ENCODE data around the gene ENHO.

ENHO gene

DNA sequence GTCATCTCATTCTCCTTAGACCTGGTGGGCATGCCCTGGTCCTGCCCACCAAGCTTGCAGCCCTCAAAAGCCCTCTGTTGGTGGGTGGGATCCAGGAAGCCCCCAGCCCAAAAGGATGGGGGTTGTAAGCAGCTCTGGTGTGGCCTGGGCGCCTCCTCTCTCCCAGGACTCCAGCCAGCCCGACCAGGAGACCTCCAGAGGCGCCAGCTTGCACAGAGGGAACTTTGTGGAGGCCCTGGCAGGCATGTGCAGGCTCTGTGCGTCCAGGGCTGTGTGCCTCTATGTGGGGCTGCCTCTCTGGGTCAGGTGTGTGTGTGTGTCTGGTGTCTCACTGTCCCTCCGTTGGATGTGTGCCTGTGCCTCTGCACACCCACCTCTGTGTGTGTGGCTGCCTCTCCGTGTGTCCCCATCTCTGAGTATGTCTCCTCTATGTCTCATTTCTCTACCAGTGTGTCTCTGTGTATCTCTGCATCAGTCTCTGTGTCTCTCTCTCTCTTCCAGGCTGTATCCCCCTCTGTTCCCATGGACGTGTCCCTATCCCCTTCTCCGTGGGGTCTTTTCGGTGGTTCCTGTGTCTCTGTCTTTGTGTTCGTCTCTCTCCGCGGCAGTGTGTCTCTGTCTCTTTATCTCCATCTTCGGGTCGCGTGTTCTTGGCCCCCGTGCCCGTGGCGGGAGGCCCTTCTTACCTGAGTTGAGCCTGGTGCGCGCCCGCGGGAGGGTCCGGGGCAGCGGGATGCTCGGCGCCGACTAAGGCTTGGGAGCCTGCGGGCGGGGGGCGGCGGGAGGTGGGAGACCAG lies 501 bp downstream of the ENHO start:
- no peak for DNase-seq

DNA sequence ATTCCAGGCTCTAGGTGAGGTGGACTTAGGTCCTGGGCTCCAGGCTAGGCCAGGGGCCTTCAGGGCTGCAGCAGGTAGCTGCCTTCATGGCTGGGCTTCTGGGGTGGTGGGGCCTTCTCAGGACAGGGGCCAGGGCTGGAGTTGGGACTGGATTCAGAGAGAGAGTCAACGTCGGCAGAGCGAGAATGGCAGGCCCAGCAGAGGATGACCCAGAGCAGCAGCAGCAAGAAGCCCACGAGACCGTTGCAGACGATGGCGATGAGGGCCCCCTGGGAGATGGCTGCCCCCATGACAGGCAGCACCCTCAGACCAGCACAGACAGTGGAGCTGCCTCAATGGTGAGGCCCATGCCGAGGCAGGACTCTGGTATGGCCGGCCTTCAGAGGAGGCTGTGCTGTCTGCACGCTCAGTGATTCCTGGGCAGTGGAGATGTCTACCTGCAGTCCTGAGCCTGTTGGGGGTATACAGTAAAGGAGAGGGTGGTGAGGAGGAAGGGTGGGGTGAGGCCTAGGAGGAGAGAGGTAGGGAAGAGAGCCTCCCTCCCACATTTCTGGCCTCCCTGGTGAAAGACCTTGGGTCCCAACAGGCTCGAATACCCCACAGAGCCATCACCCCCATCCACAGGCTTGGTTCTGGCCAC lies 1.3 kb downstream of the ENHO start:
- no peak for DNase-seq

DNA sequence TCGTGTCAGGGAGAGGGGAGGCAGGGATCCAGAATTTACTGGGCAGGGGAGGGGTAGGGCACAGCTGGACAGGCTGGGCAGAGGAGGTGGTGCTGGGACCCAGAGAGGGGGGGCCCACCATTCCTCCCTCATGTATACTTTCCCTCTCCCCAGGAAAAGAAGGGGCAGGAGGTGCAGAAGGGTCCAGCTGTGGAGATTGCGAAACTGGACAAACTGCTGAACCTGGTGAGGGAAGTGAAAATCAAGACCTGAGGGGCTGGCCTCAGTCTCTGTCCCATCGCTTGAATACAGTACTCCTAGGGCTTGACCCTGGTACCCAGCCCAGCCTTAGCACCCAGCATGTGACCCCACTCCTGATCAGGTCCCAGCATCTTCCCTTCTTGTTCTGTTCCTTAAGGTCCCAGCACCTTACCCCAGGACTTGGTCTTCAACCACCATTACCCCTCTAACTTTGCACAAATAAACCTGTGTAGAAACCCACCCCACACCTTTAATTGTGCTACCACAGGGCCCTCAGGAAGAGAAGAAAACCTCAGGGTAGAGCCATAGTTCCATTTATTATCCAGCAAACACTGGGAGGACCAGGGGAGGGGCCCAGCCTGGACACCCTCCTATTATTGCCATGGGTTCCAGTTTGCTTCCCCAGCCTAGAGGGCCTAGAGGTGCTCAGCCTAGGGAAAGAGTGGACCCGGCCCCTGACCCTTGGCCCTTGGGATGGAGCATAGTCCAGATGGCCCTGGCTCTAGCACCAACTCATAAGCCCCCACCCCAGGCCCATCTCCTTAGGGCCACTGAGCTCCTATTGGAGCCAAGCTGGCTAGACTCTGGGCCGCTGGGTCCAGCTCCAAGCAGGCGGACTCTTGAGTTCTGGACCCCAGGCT lies 2.0 kb downstream of the ENHO start:
- no peak for DNase-seq

DNA sequence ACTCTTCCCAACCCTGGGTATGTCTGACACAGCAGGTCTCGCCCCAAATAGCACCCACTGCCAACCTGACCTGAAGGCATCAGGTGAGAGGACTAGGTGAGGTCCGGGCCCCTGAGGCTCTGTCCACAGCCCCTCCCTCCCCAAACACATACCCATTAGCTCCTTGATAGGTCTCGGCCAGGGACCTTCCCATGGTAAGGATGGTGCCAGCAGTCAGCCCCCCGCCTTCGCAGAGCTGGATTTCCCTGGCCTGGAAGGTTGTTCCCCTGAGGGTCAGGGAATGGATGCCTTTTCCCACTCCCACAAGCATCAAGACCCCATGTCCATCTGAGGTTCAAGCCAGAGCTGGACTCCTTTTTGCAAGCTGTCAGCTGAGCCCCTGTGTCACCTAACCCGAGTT lies 2.7 kb downstream of the ENHO start:
- DNase-seq, result no peak

DNA sequence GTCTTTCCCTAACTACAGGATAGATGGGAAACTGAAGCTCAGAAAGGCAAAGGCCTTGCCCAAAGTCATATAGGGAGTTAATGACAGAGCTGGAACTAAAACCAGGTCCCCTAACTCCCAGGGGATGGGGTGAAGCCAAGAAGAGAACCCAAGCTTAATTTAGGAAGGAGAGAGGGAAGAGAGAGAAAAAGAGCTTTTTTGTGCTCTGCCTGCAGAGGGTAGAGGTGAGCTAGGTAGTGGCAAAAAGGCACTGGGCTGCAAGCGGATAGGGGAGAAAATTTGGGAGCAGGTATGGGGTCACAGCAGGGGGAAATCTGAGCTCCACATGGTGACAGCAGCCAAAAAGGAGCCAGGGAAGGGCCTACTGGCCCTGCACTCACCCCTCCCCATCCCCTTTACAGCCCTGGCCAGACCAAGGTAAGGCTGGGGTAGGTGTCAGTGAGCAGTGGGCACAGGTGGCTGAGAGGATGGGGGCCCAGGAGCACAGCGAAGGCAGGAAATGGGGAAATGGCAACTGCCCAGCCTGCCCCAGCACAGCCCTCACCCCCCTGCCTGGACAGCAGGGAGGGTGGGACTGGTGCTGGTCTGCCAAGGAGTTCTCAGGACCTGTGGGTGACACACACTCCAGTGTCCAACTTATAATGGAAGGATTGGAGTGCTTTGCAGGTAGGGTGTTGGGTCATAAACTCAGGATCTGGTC lies 3.3 kb downstream of the ENHO start:
- DNase-seq, result no peak

DNA sequence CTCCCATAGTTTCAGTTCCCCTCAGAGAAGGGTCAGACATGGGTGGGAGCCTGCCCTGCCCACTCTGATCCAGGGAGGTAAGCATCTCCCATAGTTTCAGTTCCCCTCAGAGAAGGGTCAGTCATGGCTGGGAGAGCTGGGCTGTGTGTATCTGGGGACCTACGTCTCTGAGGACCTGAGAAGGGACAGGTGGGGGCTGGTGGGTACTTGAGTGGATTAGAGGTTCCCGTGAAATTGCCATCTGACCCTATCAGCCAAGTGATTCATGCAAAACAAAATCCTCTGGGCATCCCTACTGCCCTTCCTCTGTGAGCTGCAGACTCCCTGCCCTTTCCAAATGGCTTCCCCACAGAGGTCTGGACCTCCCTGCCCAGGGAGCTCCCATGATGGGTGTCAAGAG lies 3.9 kb downstream of the ENHO start:
- DNase-seq, result no peak

DNA sequence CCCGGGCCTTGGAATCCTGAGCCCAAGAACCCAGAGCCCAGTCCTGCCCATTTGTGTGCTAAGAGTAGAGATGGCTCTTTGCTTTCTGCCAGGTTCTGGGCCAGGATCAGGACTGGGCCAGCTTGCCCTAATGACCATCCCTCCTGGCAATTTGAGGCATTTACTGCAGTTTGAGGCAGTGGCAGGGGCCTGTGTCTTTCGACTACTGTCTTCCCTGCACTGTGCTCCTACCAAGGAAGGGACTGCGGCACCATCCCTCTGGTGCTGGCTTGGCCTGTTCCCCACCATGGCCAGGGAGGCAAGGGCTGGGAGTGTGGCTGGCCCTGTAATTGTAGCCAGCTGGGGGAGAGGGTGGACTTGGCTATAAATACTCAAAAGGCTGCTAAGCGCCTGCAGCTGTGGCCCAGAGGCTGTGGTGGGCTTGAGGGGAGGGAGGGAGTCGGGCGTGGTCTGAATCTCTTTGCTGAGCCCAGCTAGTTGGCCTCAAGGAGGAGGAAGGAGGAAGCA lies 4.6 kb downstream of the ENHO start:
- DNase-seq, result no peak

DNA sequence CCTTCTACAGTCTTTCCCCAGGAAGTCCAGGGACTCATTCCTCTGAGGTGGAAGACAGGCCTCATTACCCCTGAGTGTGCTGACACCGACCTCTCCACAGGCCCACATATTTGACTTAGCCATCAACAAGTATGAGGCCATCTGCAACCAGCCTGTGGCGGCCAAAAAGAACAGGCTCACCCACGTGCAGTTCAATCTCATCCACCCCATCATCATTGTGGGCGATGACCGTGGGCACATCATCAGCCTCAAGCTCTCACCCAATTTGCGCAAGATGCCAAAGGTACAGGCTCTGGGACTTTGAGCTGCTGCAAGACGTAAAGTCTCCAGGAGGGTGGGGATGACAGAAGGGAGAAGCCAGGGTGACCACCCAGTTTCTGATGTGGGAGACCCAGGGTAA lies 5.6 kb downstream of the ENHO start:
- DNase-seq, result no peak

DNA sequence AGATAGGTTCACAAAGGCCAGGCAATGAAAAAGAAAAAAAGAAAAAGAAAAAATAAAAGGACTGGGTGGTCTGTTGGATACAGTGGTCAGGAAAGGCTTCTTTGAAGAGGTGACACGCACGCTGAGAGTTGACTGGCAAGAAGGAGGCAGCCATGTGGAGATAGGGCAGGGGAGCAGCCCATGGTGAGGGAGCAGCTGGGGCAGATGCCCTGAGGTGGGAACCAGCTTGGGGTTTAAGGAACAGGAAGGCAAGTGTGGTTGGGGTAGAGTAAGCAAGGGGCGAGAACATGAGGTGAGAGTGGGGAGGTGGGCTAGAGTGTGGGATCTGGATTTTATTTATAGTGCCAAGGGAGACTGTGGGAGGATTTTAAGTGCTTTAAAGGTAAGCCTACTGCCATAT lies 6.8 kb downstream of the ENHO start:
- DNase-seq, result no peak

DNA sequence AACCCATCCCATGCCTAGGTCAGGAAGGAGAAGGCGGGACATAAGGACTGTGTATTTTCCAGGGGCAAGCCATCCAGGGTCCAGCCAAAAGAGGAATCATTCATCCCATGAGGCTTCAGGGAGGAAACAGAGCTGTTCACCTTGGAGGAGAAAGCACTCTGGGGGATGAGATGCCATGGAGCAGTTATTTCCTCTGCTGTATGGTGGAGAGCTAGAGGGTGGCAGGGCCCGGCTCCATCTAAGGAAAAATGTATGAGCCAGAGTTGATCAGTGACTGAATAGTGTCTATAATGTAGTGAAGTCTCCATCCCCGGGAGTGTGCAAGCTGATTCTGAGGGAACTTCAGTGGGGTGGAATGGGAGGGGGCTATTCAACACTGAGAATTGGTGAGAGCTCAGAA lies 8.0 kb downstream of the ENHO start:
- DNase-seq, result no peak

DNA sequence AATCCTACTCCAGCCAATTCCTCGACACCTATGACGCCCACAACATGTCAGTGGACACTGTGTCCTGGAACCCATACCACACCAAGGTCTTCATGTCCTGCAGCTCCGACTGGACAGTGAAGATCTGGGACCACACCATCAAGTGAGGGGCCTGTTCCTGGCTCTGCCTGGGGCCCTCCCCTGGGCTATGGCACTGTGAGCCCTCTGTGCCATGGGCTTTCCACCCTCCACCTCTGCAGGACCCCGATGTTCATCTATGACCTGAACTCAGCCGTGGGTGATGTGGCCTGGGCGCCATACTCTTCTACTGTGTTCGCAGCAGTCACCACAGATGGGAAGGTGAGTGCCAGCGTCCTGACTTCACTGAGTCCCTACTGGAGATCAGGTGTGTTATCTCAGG lies 8.4 kb downstream of the ENHO start:
- DNase-seq, result no peak

DNA sequence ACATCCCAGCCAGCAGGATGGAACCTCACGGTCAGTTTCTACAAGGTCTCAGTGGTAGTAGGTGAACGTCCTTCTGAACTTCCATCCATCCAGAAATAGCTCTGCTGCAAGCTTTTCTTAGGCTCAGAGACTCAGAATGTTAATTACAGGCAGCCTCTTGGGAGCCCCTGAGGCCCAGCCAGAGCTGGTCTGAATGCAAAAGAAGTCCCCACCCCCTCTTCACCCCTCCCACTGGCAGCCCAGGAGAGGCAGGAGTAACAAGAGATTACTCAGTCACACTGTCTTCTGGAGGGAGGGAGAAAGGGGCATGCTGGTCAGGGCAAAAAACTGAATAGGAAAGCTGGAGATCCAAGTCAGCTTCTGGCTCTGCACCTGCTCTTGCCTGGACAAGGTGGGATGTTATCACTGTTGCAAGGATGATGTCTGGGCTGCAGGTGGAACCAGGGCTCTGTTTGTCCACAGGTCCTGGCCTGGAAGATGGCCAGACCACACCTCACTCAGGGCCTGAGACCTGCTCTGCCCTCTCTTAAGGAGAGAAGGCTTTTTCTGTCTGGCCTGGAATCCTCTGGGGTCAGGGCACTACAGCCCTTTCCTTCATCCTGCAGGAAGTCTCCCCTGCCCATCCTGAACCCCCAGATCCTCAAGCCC lies 9.1 kb downstream of the ENHO start:
- DNase-seq, result no peak

DNA sequence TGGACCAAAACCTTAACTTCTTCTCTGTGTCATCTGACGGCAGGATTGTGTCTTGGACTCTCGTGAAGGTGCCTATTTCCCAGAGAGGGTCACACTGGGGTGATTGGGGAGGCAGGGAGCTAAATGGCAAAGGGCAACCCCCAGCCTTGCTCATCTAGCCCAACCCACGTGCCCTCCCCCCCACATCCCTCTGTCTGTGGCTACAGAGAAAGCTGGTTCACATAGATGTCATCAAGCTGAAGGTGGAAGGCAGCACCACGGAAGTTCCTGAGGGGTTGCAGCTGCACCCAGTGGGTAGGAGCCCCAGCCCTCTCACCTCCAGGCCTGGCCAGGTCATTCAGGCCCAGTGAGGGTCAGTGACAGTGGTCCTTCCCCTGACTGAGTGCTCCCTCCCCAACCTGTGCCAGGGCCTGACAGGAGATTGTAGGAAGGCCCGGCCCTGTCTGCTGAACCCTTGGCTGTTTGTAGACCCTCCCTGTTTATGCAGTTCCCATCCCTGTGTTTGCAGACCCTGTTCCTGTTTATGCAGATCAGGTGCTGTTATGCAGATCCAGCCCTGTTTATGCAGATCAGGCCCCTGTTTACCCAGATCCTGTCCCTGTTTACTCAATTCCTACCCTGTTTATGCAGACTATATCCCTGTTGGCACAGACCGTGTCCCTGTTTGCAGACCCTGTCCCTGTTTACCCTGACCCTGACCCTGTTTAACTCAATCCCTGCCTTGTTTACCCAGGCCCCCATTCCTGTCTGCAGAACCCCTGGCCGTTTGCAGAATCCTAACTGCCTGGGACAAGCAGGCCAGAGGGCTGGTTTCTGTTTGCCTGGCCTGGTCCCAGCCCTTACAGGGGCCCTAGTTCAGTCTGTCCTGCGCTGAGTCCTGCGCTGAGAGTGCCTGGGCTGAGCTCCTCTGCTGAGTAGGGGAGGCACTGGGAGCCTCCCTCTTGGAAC lies 10.4 kb downstream of the ENHO start:
- DNase-seq, result no peak

DNA sequence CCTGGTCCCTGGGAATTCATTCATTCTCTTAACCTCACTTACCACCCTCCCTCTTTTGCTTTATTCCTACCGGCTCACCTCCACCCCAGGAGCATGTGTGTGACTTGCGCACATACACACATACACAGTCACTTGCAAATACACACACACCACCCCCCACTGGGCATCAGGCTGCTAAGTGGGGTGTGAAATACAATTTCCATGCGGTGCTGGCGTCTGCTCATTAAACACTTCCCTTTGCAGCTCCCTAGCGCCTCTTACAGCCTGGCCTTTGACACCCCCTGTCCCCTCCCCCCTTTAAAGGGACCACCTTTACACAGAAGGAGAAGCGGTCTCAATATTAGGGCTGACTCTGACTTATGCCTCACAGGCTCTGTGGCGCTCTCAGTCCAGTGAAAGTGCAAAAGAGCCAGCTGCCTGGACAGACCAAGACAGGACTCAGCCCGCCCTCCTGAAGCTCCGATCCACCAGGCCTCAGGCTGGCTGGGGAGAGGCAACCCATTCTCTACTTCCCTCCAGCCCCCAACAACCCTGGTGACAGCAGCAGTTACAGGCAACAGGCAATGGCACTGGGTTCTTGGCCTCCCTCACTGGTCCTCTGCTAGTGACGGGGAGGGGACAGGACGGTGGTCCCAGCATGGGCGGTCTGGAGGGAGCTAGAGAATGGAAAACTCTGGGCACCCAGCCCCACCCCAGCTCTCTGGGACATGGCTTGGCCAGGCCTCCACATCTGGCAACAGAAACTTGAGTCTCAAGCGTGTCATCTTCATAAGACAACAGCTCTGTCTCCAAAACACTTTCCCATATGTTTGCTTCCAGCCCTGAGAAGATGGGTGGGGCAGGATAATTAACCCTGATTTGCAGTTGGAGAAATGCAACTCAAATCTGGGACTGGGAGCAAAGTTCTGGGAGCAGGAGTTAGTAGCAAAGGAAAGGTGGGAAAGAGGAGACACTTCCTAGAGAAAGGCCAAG lies 12.0 kb downstream of the ENHO start:
- DNase-seq, result no peak

DNA sequence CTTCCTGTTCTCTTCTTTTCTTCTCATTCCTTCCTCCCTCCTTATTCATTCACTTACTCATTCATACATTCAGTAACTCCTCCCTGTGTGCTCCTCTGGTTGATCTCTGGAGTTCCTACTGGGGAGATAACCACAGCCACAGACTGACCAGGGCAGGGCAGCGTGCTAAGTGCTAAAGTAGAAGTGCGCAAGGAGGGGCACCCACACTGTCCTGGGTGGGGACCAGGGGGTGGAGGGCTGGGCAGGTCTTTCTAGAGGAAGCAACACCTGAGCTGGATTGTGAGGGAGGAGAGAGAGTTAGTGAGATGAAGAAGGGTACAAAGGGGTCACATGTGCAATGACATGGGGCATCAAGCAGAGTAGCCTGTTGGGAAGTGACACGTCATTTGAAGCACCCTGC lies 13.8 kb downstream of the ENHO start:
- no peak for DNase-seq

DNA sequence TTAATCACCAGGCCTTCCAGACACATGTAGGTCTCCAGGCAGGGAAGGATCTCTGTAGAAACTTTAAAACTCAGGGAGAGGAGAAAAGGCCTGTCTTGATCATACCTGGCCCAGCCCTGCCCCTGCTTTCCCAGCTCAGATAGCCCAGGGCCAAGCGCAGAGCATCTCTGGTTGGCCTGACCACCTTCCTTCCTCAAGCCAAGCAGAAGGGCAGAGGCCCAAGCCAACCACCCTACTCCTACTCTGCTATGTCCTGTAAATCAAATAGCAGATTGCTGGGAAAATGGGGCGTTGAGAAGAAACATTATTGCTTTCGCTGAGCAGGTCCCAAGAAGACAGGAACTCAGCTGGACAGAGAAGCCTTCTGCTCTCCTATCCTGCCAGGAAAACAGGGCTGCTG lies 14.3 kb downstream of the ENHO start:
- DNase-seq, result no peak

DNA sequence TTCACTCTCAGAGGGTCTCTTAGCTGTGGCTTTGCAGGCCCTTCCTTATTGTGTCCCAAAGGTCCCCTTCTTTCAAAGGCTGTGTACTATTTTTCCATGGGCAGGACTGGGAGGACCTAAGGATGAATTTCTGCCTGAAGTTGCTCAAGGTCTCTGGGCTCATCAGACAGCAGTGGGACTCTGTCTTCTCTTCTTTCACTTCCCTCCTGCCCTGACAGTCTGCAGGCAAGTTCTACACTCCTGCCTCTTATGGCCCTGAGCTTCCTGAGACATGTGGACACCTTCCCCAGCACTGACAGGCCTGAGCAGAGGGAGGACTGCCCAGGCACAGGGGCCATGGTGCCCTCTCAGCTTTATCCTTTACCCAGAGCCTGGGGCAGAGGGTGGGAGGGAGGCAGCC lies 14.8 kb downstream of the ENHO start:
- no peak for DNase-seq

DNA sequence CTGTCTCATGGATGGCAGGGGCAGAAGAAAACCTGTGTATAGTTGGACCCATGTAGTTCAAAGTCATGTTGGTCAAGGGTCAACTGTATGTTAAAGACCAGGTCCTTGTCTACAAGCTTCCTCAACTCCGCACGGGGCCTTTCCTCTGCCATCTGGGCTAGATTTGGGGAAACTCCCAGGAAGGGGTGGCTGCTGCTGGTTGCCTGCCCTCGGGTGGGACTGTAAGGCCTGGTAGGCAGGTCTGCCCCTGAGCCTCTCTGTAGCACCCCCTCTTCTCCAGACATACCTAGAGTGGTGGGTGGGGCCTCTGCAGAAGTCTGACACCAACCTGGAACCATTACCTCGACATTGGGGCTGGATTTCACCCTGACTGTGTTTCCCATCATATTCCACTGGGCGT lies 15.2 kb downstream of the ENHO start:
- no peak for DNase-seq

DNA sequence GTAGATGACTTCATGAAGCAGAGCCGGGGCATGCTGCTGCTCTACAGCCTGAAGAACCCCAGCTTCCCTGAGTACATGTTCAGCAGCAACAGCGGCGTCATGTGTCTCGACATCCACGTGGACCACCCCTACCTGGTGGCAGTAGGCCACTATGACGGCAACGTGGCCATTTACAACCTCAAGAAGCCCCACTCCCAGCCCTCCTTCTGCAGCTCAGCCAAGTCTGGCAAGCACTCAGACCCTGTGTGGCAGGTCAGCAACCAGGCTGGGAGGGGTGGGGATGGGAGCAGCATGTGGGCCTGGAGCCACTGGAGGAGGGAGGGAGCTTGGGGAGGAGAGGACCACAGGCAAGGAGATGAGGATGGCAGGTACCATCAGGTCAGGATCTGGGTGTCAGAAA lies 16.2 kb downstream of the ENHO start:
- no peak for DNase-seq
